PC-9 (cell line): Measurements from ENCODE around the gene SLC35E4.

Source experiments
- EZH2 ChIP-seq: fragments of 200-600 bp; sonication (generic); IDR thresholded peaks from 2 replicates; pipeline ENCODE4 v1.8.0; 2017; ENCODE audit warnings: antibody characterized with exemption, low read depth
- TF ChIP-seq, protein P1 (sequence below): fragments of 200-600 bp; sonication (generic); conservative IDR thresholded peaks from 2 replicates; pipeline ENCODE4 v1.6.1; 2017; ENCODE audit warnings: mixed run types, antibody characterized with exemption, mild to moderate bottlenecking, moderate library complexity

DNA sequence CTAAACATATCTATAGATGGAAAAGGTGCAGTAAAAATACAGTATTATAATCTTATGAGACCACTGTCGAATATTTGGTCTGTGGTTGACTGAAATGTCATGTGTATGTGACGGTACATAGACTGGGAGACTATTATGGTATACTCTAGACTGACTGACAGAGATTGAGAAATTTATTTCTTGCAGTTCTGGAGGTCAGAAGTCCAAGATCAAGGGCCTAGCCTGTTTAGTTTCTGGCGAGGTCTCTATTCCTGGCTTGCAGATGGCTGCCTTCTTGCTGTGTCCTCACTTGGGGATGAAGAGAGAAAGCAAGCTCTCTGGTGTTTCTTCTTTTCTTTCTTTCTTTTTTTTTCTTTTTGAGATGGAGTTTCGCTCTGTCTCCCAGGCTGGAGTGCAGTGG, 51.8 kb downstream of the SLC35E4 start:
- TF ChIP-seq, protein P1, sequence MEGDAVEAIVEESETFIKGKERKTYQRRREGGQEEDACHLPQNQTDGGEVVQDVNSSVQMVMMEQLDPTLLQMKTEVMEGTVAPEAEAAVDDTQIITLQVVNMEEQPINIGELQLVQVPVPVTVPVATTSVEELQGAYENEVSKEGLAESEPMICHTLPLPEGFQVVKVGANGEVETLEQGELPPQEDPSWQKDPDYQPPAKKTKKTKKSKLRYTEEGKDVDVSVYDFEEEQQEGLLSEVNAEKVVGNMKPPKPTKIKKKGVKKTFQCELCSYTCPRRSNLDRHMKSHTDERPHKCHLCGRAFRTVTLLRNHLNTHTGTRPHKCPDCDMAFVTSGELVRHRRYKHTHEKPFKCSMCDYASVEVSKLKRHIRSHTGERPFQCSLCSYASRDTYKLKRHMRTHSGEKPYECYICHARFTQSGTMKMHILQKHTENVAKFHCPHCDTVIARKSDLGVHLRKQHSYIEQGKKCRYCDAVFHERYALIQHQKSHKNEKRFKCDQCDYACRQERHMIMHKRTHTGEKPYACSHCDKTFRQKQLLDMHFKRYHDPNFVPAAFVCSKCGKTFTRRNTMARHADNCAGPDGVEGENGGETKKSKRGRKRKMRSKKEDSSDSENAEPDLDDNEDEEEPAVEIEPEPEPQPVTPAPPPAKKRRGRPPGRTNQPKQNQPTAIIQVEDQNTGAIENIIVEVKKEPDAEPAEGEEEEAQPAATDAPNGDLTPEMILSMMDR, result no peak
- TF ChIP-seq EZH2, result no peak
